GM03348 (cell line): Measurements from ENCODE around the gene CSF1.
A peak's percentile ranks its signal among the peaks of the same experiment; 100 is the strongest.
"Not testable (repeated sequence)": the region's sequence is repeated elsewhere in the genome, so short reads cannot be mapped to it uniquely, and the experiment has no call there.

Experiments
- DNase-seq: peaks from one replicate; pipeline ENCODE4 v3.0.0; 2012; ENCODE audit warnings: low spot score

The CSF1 gene

DNA sequence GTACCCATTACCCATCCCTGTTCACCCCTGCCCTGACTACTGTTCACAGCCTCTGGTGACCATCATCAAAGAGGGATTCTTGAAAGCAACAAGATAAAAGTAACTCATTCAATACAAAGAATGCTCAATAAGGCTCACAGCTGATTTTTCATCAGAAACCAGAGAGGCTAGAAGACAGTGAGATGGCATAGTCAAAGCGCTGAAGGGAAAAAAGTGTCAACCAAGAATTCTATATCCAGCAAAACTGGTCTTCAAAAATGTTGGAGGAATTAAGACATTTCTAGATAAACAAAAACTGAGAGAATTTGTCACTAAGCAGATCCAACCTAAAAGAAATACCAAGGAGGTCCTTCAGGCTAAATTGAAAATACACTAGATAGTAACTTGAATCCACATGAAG lies 27.1 kb downstream of the CSF1 start:
- no peak for DNase-seq

GRCh38 chr1:109938556-109938955 lies 27.9 kb downstream of the CSF1 start:
- DNase-seq = no peak

DNA sequence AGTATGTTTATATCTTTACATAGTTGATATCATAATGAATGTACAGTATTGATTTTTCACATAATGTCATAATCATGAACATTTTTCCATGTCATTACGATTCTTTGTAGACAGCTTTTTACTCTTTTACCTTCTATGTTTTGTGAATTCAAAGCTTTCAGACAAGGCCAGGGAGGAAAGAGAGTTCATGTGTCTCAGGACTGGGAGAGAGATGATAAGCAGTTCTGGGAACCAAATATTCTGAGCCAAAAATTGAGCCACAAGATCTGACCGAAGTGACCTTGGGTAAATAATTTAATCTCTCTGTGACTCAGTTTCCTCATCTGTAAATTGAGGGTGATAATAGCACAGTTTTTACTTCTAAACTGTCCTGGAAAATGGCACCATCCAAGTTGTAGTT lies 31.8 kb downstream of the CSF1 start:
- DNase-seq = no peak

GRCh38 chr1:109944541-109944940 lies 33.9 kb downstream of the CSF1 start:
- DNase-seq = no peak

- no peak for DNase-seq
Observed at GRCh38 chr1:109946511-109946910, 35.9 kb downstream of the CSF1 start.

GRCh38 chr1:109947582-109948284 lies 37.1 kb downstream of the CSF1 start:
- DNase-seq = no peak

DNA sequence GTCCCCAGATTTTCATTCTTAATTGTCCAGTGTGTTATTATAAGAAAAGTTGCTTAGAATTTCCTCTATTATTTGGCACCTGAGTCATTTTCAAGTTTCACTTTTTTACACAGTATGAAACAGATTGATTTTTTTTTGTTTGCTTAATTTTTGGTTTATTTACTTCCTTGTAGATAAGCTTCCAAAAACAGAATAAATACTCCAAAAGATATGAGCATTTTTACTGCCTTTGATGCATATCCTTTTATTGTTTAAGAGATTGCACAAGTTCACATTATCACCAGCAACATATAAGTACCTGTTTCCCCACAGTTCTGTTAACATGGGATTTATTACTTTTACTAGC lies 37.6 kb downstream of the CSF1 start:
- no peak for DNase-seq

GRCh38 chr1:109950038-109950437 lies 39.4 kb downstream of the CSF1 start:
- DNase-seq = no peak

DNA sequence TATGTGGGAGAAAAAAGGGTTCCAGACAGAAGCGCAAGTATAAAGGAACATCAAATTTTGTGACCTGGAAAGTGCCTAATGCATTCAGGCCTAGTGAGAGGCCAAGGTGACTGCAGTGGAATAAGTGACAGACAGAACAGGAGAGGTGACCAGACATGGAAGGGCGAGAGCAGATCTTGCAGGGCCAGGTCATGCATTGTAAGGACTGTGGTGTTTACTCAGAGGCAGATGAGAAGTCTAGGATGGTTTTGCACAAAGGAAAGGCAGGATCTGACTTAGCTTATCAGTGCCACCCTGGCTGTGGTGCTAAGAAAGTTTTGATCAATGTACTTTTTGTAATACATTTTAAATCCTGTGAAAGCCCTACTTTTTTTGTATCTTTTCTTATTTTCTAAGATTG lies 39.9 kb downstream of the CSF1 start:
- DNase-seq = no peak

- not testable (repeated sequence) for DNase-seq
Observed at GRCh38 chr1:109951501-109951900, 40.9 kb downstream of the CSF1 start.

DNA sequence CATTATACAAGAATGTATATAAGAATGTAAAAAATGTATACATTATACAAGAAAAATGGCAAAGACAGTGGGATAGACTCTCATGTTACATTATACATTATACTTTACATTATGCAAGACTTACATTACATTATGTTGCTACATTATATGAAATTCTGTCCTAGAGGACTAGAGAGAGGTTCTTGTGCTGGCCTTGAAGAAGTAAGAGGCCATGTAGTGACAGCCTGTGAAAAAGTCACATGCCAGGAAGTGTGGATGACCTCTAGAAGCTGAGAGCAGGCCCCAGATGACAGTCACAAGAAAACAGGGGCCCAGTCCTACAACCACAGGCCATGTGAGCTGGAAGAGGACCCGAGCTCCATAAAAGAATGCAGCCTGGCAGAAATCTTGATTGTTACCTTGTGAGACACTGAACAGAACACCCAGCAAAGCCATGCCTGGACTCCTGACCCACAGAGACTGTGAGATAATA lies 43.4 kb downstream of the CSF1 start:
- DNase-seq = no peak

DNA sequence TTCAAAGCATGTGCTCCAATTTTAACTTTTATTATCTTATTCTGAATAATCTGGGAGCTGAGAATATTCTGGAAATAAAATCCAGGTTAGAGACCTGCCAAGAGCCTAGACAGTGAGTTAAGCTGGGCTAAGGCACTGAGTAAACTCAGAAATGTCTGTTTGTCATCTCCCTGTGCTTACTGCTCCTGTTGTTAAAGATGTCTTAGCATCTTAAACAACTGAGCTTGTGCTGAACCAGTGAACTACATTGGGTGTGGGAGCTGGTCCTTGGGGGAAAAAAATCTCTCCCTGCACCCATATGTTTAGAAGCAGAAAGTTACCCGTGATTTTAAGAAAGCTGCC lies 49.0 kb downstream of the CSF1 start:
- DNase-seq = no peak

- DNase-seq = peak; percentile 84
Observed at GRCh38 chr1:109959974-109960744, 49.5 kb downstream of the CSF1 start.

GRCh38 chr1:109960745-109961094 lies 50.1 kb downstream of the CSF1 start:
- DNase-seq = no peak

- no peak for DNase-seq
Observed at GRCh38 chr1:109963864-109964263, 53.2 kb downstream of the CSF1 start.

DNA sequence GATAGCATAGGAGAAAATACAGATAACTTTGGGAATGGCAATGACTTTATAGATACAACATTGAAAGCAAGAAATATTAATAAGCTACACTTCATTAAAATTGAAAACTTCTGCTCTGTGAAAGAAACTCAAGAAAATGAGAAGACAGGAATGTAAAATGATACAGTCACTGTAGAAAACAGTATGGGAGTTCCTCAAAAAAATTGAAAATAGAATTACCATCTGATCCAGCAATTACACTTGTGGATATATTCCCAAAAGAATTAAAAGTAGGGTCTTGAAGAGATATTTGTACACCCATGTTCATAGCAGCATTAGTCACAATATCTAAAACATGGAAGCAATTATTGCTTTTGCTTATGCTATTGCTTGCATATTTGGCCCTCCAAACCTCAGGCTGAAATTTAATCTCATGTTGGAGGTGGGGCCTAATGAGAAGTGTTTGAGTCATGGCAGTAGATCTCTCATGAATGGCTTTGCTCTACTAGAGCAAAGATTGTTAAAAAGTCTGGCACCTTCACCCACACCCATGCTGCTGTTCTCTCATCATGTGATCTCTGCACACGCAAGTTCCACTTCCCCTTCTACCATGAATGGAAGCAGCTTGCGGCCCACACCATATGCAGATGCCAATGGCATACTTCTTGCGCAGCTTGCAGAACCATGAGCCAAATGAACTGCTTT lies 58.6 kb downstream of the CSF1 start:
- peak; percentile 62 for DNase-seq

- no peak for DNase-seq
Observed at GRCh38 chr1:109969907-109970306, 59.3 kb downstream of the CSF1 start.

DNA sequence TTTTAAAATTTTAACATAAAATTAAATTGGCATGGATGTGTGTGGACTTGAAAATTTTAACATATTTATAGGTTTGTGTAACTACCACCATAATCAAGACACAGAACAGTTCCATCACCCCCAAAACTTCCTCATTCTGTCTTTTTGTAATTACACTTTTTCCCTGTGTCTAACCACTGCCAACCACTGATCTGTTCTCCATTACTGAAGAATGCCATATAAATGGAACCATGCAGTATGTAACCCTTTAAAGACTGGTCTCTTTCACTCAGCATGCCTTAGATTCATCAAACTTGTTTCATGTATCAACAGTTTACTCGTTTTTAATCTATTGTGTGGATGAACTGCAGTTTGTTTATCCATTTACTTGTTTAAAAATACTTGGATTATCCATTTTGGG lies 60.9 kb downstream of the CSF1 start:
- DNase-seq = no peak

GRCh38 chr1:109974191-109974590 lies 63.5 kb downstream of the CSF1 start:
- no peak for DNase-seq

DNA sequence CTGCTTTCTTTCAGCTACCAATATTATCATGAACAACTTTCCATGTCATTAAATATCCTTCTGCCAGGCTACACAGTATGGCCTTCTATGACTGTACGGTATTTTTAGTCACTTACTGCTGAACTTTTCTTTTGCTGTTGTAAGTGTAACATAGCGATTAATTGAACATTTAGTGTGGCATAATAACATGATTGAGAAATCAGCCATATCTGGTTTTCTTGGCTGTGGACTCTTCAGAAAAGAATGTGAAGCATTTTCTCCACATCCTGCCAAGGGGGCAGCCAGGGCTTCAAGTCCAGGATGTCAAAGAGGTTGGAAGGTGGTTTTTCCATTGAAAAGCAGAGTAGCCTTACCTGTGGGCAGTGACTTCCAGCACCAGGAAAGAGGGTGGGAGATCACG lies 65.1 kb downstream of the CSF1 start:
- peak; percentile 79 for DNase-seq

- no peak for DNase-seq
Observed at GRCh38 chr1:109976762-109977161, 66.1 kb downstream of the CSF1 start.

- no peak for DNase-seq
Observed at GRCh38 chr1:109977225-109977624, 66.6 kb downstream of the CSF1 start.

DNA sequence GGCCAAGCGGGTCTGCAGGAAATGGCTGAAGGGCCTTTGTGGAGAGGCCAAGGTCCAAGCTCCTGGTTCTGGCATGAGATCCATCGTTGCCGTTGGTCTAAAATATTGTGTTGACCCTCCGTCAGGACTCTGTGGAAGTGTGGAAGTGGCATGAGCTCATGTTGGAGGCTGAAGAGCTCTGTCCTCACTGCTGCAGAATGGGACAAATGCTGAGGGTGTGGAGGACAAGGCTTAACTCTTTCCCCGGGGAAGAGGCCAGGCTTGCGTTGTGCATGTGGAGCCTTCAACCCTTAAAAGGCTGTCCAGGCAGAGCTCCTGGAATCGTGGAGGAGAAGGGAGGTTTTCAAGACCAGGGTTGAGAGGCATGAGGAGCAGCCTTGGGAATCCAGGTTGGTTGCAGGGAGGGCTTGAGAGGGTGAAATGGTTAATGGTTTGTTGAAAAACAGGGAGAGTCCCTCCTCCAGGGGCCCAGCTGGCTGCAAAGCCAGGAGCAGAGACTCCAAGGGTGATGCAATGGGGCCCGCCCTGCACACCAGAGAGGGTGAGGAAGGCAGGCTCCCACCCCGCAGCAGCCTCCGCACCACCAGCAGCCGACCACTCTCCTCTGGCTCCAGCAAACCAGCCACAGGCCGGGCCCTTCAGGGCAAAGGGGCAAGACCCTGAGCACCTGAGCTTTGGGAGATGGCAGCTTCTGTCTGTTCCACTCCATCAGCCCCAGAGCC lies 67.2 kb downstream of the CSF1 start:
- peak; percentile 57 for DNase-seq
